22Rv1 (cell line): ENCODE measurements around the gene EYS.
"Not testable (repeated sequence)": the region's sequence is repeated elsewhere in the genome, so short reads cannot be mapped to it uniquely, and the experiment has no call there.

Experiments
- H3K27ac ChIP-seq: fragments of 450-650 bp; 2 replicates; pipeline ENCODE4 v1.5.1; 2017
- ZFX ChIP-seq: fragments of 450-650 bp; IDR thresholded peaks from 2 replicates; pipeline ENCODE4 v1.6.1; 2017; ENCODE audit warnings: antibody characterized with exemption, borderline replicate concordance
- TF ChIP-seq, protein P1 (sequence below): fragments of 450-650 bp; IDR thresholded peaks from 2 replicates; pipeline ENCODE4 v1.5.1; 2017; ENCODE audit warnings: mild to moderate bottlenecking

EYS gene

DNA sequence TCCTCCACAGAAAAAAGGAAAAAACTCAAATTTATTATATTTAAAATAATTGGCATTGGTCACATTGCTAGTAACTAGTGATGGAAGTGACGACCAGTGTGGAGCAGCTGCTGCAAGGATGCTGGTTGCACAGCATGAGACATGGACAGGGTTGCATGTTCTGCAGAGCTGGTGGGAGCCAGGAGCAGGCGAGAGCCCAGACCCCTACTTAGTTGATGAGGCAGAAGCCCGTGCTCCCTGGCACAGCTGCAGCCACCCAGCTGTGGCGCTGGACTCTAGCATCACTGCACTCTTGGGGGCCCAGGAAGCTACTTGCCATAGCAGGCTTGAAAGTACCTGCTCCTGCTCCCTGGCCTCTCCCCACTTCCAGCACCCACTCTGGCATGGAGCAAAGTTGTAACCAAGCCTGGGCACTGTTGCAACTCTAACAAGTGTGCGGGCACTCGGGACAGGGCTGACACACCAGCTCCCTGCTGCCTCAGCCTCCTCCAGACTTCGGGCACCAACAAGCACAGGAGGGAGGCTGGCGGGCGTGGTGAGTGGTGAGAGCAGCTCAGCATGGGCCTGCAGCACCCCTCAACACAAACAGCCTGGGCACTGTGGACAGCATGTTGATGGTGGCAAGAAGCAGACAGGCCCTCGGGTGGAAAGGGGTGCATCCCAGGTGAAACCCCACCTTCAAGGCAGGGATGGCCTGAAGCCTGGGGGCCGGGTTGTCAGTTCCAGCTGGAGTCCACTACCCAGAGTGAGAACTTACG, 69.6 kb downstream of the EYS start:
- TF ChIP-seq, protein P1, sequence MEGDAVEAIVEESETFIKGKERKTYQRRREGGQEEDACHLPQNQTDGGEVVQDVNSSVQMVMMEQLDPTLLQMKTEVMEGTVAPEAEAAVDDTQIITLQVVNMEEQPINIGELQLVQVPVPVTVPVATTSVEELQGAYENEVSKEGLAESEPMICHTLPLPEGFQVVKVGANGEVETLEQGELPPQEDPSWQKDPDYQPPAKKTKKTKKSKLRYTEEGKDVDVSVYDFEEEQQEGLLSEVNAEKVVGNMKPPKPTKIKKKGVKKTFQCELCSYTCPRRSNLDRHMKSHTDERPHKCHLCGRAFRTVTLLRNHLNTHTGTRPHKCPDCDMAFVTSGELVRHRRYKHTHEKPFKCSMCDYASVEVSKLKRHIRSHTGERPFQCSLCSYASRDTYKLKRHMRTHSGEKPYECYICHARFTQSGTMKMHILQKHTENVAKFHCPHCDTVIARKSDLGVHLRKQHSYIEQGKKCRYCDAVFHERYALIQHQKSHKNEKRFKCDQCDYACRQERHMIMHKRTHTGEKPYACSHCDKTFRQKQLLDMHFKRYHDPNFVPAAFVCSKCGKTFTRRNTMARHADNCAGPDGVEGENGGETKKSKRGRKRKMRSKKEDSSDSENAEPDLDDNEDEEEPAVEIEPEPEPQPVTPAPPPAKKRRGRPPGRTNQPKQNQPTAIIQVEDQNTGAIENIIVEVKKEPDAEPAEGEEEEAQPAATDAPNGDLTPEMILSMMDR = no peak
- TF ChIP-seq ZFX = no peak

DNA sequence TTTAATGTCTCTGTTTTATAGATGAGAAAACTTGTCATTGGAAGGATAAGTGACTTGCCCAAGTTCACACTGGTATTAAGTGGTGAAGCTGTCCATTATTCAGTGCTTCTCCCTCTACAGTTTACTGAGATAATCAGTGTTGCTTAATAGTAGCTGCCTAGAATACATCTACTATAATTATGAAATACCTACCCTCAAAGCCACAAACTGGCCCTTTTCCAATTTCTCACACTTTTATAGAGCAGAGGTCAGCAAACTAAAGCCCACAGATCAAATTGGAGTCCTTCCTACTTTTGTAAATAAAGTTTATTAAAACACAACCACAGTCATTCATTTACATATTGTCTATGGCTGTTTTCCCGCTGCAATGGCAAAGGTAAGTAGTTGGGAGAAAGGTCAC, 73.5 kb downstream of the EYS start:
- no peak for TF ChIP-seq ZFX
- TF ChIP-seq, protein P1 = no peak
- no peak overlapping the region for H3K27ac ChIP-seq

More for the DNA sequence above, 69.6 kb downstream of the EYS start:
- H3K27ac ChIP-seq = no peak overlapping the region

DNA sequence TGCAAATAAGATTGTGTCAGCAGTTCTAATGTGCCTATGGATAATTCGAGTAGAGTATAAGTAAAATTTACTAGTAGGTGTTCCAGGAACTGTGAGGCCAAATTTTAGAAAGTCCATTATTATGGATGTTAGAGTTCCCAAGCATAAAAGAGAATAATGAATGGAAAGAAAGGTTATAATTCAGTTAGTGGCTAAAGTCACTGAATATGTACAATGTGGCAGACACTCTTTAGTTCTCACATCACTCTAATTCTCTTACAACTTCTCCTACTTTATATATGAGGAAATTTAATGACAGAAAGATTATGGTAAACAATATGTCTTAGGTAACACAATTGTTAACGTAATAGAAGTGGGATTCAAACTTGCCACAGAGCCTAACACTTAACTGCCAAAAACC, 75.3 kb downstream of the EYS start:
- TF ChIP-seq ZFX = no peak
- TF ChIP-seq, protein P1 = no peak
- no peak overlapping the region for H3K27ac ChIP-seq

DNA sequence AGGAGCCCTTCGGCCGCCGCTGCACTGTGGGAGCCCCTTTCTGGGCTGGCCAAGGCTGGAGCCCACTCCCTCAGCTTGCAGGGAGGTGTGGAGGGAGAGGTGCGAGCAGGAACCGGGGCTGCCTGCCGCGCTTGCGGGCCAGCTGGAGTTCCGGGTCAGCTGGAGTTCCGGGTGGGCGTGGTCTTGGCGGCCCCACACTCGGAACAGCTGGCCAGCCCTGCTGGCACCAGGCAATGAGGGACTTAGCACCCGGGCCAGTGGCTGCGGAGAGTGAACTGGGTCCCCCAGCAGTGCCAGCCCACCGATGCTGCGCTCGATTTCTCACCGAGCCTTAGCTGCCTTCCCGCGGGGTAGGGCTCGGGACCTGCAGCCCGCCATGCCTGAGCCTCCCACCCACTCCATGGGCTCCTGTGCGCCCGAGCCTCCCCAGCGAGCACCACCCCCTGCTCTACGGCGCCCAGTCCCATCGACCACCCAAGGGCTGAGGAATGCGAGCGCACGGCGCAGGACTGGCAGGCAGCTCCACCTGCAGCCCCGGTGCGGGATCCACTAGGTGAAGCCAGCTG, 79.5 kb downstream of the EYS start:
- not testable (repeated sequence) for H3K27ac ChIP-seq

DNA sequence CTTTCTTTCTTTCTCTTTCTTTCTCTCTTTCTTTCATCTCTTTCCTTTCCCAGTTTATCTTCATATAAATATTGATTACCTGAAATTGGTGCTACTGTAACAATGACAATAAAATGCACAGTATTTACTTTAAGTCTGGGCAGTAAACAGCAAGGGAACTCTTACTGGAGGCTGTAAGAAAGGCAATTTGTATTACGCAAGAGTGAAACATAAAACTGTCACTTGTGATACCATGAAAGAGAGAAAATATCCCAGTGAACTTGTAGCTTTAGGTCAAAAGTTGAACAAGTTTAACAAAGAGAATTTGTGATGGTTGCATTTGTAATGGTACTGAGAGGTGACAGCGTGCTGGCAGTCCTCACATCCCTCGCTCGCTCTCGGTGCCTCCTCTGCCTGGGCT, 80.0 kb downstream of the EYS start:
- no peak for TF ChIP-seq ZFX
- TF ChIP-seq, protein P1 = no peak
- H3K27ac ChIP-seq = no peak overlapping the region

DNA sequence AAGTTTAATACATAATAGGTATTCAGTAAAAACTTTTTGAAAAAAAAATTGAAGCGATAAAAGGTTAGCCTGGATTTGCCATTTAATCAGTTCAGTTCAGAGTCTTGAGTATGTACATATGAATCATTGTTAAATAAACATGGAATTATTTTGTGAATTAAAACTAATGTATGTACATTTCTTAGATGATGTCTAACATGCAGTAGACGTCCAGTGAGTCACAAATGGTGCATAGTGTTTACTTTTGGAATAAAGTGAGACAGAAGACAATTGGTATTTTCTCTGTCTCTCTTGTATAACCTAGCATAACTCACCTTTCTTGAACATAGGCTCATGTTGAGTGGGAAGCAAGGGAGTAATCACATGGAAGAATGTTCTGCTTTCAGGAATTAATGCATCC, 83.5 kb downstream of the EYS start:
- H3K27ac ChIP-seq = no peak overlapping the region
- no peak for TF ChIP-seq ZFX
- TF ChIP-seq, protein P1 = no peak

DNA sequence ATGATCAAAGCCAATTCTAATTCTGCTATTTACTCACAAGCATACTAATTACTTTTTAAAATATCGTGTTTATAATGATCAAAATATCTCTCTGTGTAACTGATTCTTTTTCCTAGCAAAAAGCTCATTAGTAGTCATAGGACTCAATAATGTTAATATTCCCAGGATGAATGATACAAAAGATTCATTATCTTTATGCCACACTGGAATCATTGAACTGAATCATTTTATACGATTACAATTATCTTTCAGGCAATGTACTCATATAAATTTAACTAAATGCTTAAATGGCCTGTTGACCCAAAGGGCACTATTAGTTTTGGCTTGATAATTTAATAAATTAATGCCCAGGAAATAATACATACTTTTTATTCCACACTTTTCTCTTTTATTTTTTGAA, 96.3 kb downstream of the EYS start:
- TF ChIP-seq, protein P1 = no peak
- no peak for TF ChIP-seq ZFX
- no peak overlapping the region for H3K27ac ChIP-seq
